Measurements from ENCODE around the gene ZNF142.
A peak's percentile ranks its signal among the peaks of the same experiment; 100 is the strongest.

ZNF142 gene

DNA sequence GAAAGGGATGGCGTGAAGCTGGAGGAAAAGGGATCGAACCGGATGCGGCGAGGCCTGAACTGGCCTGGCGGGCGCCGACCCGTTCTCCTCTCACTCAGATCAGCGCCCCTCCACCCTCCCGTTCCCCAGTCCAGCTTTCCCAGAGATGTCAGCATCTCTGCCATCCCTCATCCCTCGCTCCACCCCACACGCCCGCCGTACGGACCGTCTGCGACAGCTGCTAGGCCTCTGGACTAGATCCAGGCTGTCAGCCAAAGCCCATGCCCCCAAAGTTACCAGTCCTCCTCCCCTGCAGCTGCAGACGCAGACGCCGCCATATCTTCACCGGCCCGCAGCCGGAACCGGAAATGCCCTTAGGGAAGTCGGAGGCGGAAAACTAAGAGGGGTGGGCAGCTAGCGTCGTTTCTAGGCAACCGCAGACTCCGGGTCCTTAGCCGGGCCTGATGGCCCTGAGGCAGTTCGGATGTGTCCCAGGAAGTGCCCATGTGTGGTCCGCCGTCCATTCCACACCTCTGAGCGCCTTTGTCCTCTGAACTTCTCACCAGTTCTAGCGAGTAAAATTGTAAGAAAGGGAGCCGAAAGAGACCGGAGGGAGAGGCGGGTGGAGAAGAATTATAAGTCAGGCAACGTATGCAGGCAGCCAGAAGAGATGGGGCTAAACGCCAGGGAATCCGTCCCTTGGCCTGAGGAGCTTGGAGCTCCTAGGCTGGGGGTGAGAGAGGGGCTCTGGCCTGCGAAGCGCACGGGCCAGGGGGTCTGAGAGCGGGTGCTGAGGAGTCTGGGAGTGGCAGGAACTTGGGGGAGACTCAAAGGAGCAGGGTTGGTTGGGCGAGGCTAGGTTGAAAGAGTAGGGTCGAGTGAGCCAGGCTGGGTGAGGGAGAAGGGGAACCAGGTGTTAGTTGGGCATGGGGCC is 12.5 kb upstream of the ZNF142 start, which contains the start of the genes RNF25 and STK36 (continued):
- TF ChIP-seq ZNF19 (tag by site-specific recombination; IDR thresholded peaks at IDR 0.05; ENCODE audit: low read depth) (no peak), ZNF624 (tag by site-specific recombination; IDR thresholded peaks at IDR 0.05) (no peak), ZNF449 (tag by site-specific recombination; IDR thresholded peaks at IDR 0.05) (peak; percentile 64), ZFP37 (tag by site-specific recombination; IDR thresholded peaks at IDR 0.05) (peak; percentile 32; the same call in 1 of the 2 replicates), ZBTB17 (tag by site-specific recombination; IDR thresholded peaks at IDR 0.05) (peak; percentile 86), PRDM4 (tag by site-specific recombination; IDR thresholded peaks at IDR 0.05) (no peak), REPIN1 (tag by site-specific recombination; IDR thresholded peaks at IDR 0.05; ENCODE audit: low read depth) (no peak), EGR2 (tag by site-specific recombination; IDR thresholded peaks at IDR 0.05; ENCODE audit: low read depth) (peak; percentile 30; the same call in 1 of the 2 replicates), ZBTB11 (tag by site-specific recombination; conservative IDR thresholded peaks at IDR 0.05; ENCODE audit: low read depth) (peak; percentile 97), ZNF341 (tag by site-specific recombination; IDR thresholded peaks at IDR 0.05; ENCODE audit: low read depth) (peak; percentile 77), ZNF404 (tag by site-specific recombination; IDR thresholded peaks at IDR 0.05) (no peak), ZNF175 (tag by site-specific recombination; IDR thresholded peaks at IDR 0.05) (no peak), MEIS1 (CRISPR knock-in tag; IDR thresholded peaks at IDR 0.05; ENCODE audit: borderline replicate concordance) (no peak), ZSCAN5A (tag by site-specific recombination; IDR thresholded peaks at IDR 0.05) (no peak), ZNF645 (tag by site-specific recombination; IDR thresholded peaks at IDR 0.05) (no peak), ZNF362 (tag by site-specific recombination; IDR thresholded peaks at IDR 0.05) (no peak), ZNF670 (tag by site-specific recombination; IDR thresholded peaks at IDR 0.05; ENCODE audit: low read depth) (no peak), ZNF549 (tag by site-specific recombination; IDR thresholded peaks at IDR 0.05) (no peak)
- TF ChIP-seq, protein P1, sequence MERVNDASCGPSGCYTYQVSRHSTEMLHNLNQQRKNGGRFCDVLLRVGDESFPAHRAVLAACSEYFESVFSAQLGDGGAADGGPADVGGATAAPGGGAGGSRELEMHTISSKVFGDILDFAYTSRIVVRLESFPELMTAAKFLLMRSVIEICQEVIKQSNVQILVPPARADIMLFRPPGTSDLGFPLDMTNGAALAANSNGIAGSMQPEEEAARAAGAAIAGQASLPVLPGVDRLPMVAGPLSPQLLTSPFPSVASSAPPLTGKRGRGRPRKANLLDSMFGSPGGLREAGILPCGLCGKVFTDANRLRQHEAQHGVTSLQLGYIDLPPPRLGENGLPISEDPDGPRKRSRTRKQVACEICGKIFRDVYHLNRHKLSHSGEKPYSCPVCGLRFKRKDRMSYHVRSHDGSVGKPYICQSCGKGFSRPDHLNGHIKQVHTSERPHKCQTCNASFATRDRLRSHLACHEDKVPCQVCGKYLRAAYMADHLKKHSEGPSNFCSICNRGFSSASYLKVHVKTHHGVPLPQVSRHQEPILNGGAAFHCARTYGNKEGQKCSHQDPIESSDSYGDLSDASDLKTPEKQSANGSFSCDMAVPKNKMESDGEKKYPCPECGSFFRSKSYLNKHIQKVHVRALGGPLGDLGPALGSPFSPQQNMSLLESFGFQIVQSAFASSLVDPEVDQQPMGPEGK (tag by site-specific recombination; IDR thresholded peaks at IDR 0.05): peak; percentile 69
- TF ChIP-seq, protein P2, sequence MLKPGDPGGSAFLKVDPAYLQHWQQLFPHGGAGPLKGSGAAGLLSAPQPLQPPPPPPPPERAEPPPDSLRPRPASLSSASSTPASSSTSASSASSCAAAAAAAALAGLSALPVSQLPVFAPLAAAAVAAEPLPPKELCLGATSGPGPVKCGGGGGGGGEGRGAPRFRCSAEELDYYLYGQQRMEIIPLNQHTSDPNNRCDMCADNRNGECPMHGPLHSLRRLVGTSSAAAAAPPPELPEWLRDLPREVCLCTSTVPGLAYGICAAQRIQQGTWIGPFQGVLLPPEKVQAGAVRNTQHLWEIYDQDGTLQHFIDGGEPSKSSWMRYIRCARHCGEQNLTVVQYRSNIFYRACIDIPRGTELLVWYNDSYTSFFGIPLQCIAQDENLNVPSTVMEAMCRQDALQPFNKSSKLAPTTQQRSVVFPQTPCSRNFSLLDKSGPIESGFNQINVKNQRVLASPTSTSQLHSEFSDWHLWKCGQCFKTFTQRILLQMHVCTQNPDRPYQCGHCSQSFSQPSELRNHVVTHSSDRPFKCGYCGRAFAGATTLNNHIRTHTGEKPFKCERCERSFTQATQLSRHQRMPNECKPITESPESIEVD (tag by site-specific recombination; IDR thresholded peaks at IDR 0.05): no peak
- TF ChIP-seq, protein P3, sequence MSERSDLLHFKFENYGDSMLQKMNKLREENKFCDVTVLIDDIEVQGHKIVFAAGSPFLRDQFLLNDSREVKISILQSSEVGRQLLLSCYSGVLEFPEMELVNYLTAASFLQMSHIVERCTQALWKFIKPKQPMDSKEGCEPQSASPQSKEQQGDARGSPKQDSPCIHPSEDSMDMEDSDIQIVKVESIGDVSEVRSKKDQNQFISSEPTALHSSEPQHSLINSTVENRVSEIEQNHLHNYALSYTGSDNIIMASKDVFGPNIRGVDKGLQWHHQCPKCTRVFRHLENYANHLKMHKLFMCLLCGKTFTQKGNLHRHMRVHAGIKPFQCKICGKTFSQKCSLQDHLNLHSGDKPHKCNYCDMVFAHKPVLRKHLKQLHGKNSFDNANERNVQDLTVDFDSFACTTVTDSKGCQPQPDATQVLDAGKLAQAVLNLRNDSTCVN (tag by site-specific recombination; optimal IDR thresholded peaks at IDR 0.05): no peak
